IMR-90 (cell line): ENCODE results near the gene AGMO. TPM values are rescaled to one million over a fixed set of nuclear protein-coding genes. Genes with fewer than 3 reads are reported as not detected.

Experiments
- ATAC-seq: fragments of 200-7000 bp; cut with Tn5 transposase; 2 replicates; pipeline ENCODE4 v1.9.1; 2020; ENCODE audit warnings: low read depth, mild to moderate bottlenecking, moderate library complexity
- BruUV-seq: library from RNA; stranded (reverse); fragments of 400-500 nt; replicated peaks from 2 replicates; lab custom pipeline; 2021; lab: Mats Ljungman, UMichigan
- CTCF ChIA-PET: fragments of 300-600 bp; formaldehyde crosslinking; extraction: SDS; loops from one replicate; lab custom pipeline; 2021; ENCODE audit warnings: antibody characterized with exemption; lab: Yijun Ruan, JAX
- POLR2A ChIA-PET: fragments of 300-600 bp; sonication (Branson Sonifier 250); formaldehyde crosslinking; loops from one replicate; lab custom pipeline; 2022; ENCODE audit warnings: antibody characterized with exemption; ENCODE audit not compliant: unreplicated experiment; lab: Charles Lee
- DNase-seq: peaks from one replicate; pipeline ENCODE4 v3.0.0; 2013
- H2AFZ ChIP-seq: replicated peaks from 2 replicates; pipeline ENCODE3; 2013; ENCODE audit warnings: low read length, mild to moderate bottlenecking; ENCODE audit not compliant: poor library complexity
- H2AK5ac ChIP-seq: 2 replicates; pipeline ENCODE4 v1.6.1; 2013; ENCODE audit warnings: low read depth, low read length, inconsistent platforms
- H2AK9ac ChIP-seq: replicated peaks from 2 replicates; pipeline ENCODE3; 2013; ENCODE audit warnings: mild to moderate bottlenecking, low read depth, low read length, moderate library complexity; ENCODE audit not compliant: poor library complexity
- H2BK120ac ChIP-seq: 2 replicates; pipeline ENCODE4 v1.6.1; 2013; ENCODE audit warnings: low read depth, low read length, inconsistent platforms
- H2BK15ac ChIP-seq: 3 replicates; pipeline ENCODE4 v1.6.1; 2013; ENCODE audit warnings: low read depth, low read length, inconsistent platforms
- H2BK20ac ChIP-seq: 2 replicates; pipeline ENCODE4 v1.6.1; 2013; ENCODE audit warnings: low read depth, mild to moderate bottlenecking, inconsistent platforms, low read length, moderate library complexity
- H2BK5ac ChIP-seq: 2 replicates; pipeline ENCODE4 v1.6.1; 2013; ENCODE audit warnings: mild to moderate bottlenecking, low read depth, low read length, inconsistent platforms; ENCODE audit not compliant: poor library complexity, severe bottlenecking
- H3K14ac ChIP-seq: replicated peaks from 2 replicates; pipeline ENCODE4 v1.6.1; 2013; ENCODE audit warnings: low read depth, low read length, inconsistent platforms
- H3K18ac ChIP-seq: 2 replicates; pipeline ENCODE4 v1.6.1; 2013; ENCODE audit warnings: low read depth, low read length, control low read depth
- H3K23ac ChIP-seq: 2 replicates; pipeline ENCODE4 v1.6.1; 2013; ENCODE audit warnings: low read depth, low read length, inconsistent platforms
- H3K27ac ChIP-seq: 2 replicates; pipeline ENCODE4 v1.5.1; 2013; ENCODE audit warnings: mild to moderate bottlenecking, control low read depth, low read length; ENCODE audit not compliant: insufficient read depth
- H3K27me3 ChIP-seq: 2 replicates; pipeline ENCODE4 v1.6.1; 2013; ENCODE audit warnings: low read length; ENCODE audit not compliant: control insufficient read depth, insufficient read depth
- H3K36me3 ChIP-seq: 2 replicates; pipeline ENCODE4 v1.6.1; 2013; ENCODE audit warnings: low read length, mixed read lengths; ENCODE audit not compliant: control insufficient read depth, insufficient read depth
- H3K4ac ChIP-seq: 2 replicates; pipeline ENCODE4 v1.6.1; 2013; ENCODE audit warnings: low read depth, low read length, inconsistent platforms
- H3K4me1 ChIP-seq: 2 replicates; pipeline ENCODE4 v1.6.1; 2013; ENCODE audit warnings: low read length, mixed read lengths; ENCODE audit not compliant: control insufficient read depth, insufficient read depth
- H3K4me2 ChIP-seq: 2 replicates; pipeline ENCODE4 v1.6.1; 2013; ENCODE audit warnings: low read depth, mild to moderate bottlenecking, control low read depth, low read length, moderate library complexity
- H3K4me3 ChIP-seq: 2 replicates; pipeline ENCODE4 v1.5.1; 2013; ENCODE audit warnings: low read depth, mild to moderate bottlenecking, control low read depth, low read length, moderate library complexity; ENCODE audit not compliant: insufficient read depth
- H3K56ac ChIP-seq: 2 replicates; pipeline ENCODE4 v1.6.1; 2013; ENCODE audit warnings: low read length, inconsistent platforms; ENCODE audit not compliant: insufficient read depth; ENCODE audit errors: extremely low read depth
- H3K79me1 ChIP-seq, 2 experiments: 2 replicates each; pipeline ENCODE4 v1.6.1; 2013; ENCODE audit warnings: low read length in 2 of 2, inconsistent platforms in 1 of 2, low read depth in 1 of 2
- H3K9ac ChIP-seq: 2 replicates; pipeline ENCODE4 v1.6.1; 2013; ENCODE audit warnings: low read depth, low read length, control low read depth
- H3K9me1 ChIP-seq: 2 replicates; pipeline ENCODE4 v1.6.1; 2013; ENCODE audit warnings: low read length, inconsistent platforms; ENCODE audit not compliant: insufficient read depth
- H3K9me3 ChIP-seq: 2 replicates; pipeline ENCODE4 v1.6.1; 2013; ENCODE audit warnings: low read length; ENCODE audit not compliant: control insufficient read depth, insufficient read depth
- H4K20me1 ChIP-seq: 2 replicates; pipeline ENCODE4 v1.6.1; 2013; ENCODE audit warnings: low read length, inconsistent platforms; ENCODE audit not compliant: insufficient read depth
- H4K5ac ChIP-seq: 2 replicates; pipeline ENCODE4 v1.6.1; 2013; ENCODE audit warnings: mild to moderate bottlenecking, low read depth, low read length, control low read depth
- H4K8ac ChIP-seq, 2 experiments: 2 replicates each; pipeline ENCODE4 v1.6.1; 2013; ENCODE audit warnings: low read depth in 2 of 2, low read length in 2 of 2, control low read depth in 1 of 2, inconsistent platforms in 1 of 2
- H4K91ac ChIP-seq: 2 replicates; pipeline ENCODE4 v1.6.1; 2013; ENCODE audit warnings: low read depth, low read length, inconsistent platforms; ENCODE audit not compliant: insufficient read depth
- BHLHE40 ChIP-seq: fragments of 150-350 bp; IDR thresholded peaks from 2 replicates; pipeline ENCODE4 v1.6.1; 2016; ENCODE audit warnings: mild to moderate bottlenecking, low read depth, low read length
- FOS ChIP-seq: fragments of 150-350 bp; IDR thresholded peaks from 2 replicates; pipeline ENCODE4 v1.6.1; 2016; ENCODE audit warnings: low read depth, low read length
- WGBS, 2 experiments: methylation state at CpG; one replicate each; pipeline versions ENCODE4 v1.1.5 to v1.1.7; 2013; ENCODE audit warnings: missing lambda C conversion rate in 2 of 2; ENCODE audit not compliant: insufficient read length in 1 of 2; ENCODE audit errors: extremely low coverage in 2 of 2; 5-methylcytosine and 5-hydroxymethylcytosine counted together
- dilution Hi-C: fragments of 300-500 bp; cut with HindIII; formaldehyde crosslinking; loops from one replicate; pipeline ENCODE4 v1.14.3; 2018; ENCODE audit warnings: low sequenced_read_pairs; ENCODE audit not compliant: unreplicated experiment
- in situ Hi-C: fragments of 300-500 bp; cut with MboI; formaldehyde crosslinking; loops from 3 replicates; pipeline ENCODE4 v1.14.3; 2019; ENCODE audit warnings: low sequenced_read_pairs, inconsistent platforms, mixed read lengths
- intact Hi-C: fragments of 100-400 bp; cut with micrococcal nuclease; formaldehyde crosslinking; loops from 2 replicates; pipeline ENCODE4 v1.10.0; 2022
- polyA plus RNA-seq, 3 experiments: library from polyadenylated mRNA; depleted of rRNA; stranded (reverse); fragments of >200 nt; gene quantifications; 2 replicates each; pipeline ENCODE4 v1.2.3, GENCODE V29; 2012; ENCODE audit warnings: low replicate concordance in 1 of 3
- total RNA-seq: library from RNA; depleted of rRNA; stranded (reverse); fragments of >200 nt; gene quantifications from 2 replicates; pipeline ENCODE4 v1.2.3, GENCODE V29; 2012

The AGMO gene
- total and polyA plus RNA-seq, 2 of the 4 experiments (the other 2 are of a cell fraction) = not detected

DNA sequence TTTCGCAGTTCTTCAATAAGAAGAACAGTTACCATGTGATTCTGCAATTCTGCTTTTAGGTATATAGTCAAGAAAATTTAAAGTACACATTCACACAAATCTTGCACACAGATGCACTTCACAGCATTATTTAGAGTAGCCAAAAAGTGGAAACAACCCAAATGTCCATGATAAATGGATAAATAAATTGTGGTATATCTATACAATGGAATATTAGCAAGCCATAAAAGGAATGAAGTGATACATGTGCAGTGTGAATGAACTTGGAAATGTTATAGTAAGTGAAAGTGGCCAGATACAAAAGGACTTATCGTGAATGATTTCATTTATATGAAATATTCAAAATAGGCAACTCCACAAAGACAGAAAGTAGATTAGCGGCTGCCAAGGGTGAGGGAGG is 109.1 kb downstream of the AGMO start:
- intact Hi-C loops = no loop called here
- Histone ChIP-seq H3K27me3 (no peaks in the 10 kb centered on the region), H3K79me1 (no peaks in the 10 kb centered on the region), H3K4me1 (no peaks in the 10 kb centered on the region), H3K4me3 (no peak overlapping the region), H2BK5ac (no peak overlapping the region), H3K9me1 (no peaks in the 10 kb centered on the region), H2BK15ac (no peak overlapping the region), H3K23ac (no peak overlapping the region), H2BK20ac (no peak overlapping the region), H3K4me2 (no peak overlapping the region), H2AFZ (no peak overlapping the region), H3K27ac (no peak overlapping the region), H4K5ac (no peak overlapping the region), H3K9me3 (no peaks in the 10 kb centered on the region), H4K8ac (no peak overlapping the region), H2AK9ac (no peak overlapping the region), H3K14ac (no peak overlapping the region), H3K36me3 (no peaks in the 10 kb centered on the region), H2AK5ac (no peak overlapping the region), H3K18ac (no peak overlapping the region), H4K20me1 (no peaks in the 10 kb centered on the region), H2BK120ac (no peak overlapping the region), H3K56ac (no peak overlapping the region), H3K9ac (no peak overlapping the region), H4K91ac (no peak overlapping the region), H3K4ac (no peak overlapping the region)
- dilution Hi-C loops = no loop called here
- POLR2A ChIA-PET = no interaction called here
- DNase-seq = no peak
- no peak for TF ChIP-seq FOS
- TF ChIP-seq BHLHE40 = no peak
- WGBS, 2 experiments = no CpG with 5 or more reads among the region's 3 CpGs
- CTCF ChIA-PET = no interaction called here
- in situ Hi-C loops = no loop called here
- BruUV-seq = no TSS peak
- ATAC-seq = no peak
